ENCODE results near the gene PTPN6. TPM values are rescaled to one million over a fixed set of nuclear protein-coding genes. Genes with fewer than 3 reads are reported as not detected.

PTPN6 gene
- polyA plus RNA-seq, 1 donor from 2014 or later, result not detected

- TF ChIP-seq CTCF (IDR thresholded peaks at IDR 0.05; ENCODE audit: poor library complexity, severe bottlenecking) (no peak), POLR2AphosphoS5 (IDR thresholded peaks at IDR 0.05) (no peak), SMC3 (conservative IDR thresholded peaks at IDR 0.05; ENCODE audit: poor library complexity) (no peak), MXI1 (conservative IDR thresholded peaks at IDR 0.05; ENCODE audit: poor library complexity, severe bottlenecking) (no peak), EZH2 (IDR thresholded peaks at IDR 0.05; ENCODE audit: borderline replicate concordance, insufficient read depth, low read length, poor library complexity, severe bottlenecking) (no peak), TAF1 (IDR thresholded peaks at IDR 0.05; ENCODE audit: low read depth) (no peak), RAD21 (conservative IDR thresholded peaks at IDR 0.05) (no peak), EP300 (conservative IDR thresholded peaks at IDR 0.05; ENCODE audit: poor library complexity, severe bottlenecking) (no peak), REST (IDR thresholded peaks at IDR 0.05; ENCODE audit: borderline replicate concordance) (no peak)
- Histone ChIP-seq H3K27me3 (ENCODE audit: insufficient read depth, low read depth, low read length) (no peaks in the 10 kb centered on the region), H4K20me1 (ENCODE audit: insufficient read depth) (no peaks in the 10 kb centered on the region), H3K27ac (ENCODE audit: low read length) (no peak overlapping the region), H3K9me2 (ENCODE audit: insufficient read depth, low read length) (no peaks in the 10 kb centered on the region), H3K79me2 (replicated peaks; ENCODE audit: insufficient read depth, low read length) (no peaks in the 10 kb centered on the region), H3K4me2 (ENCODE audit: low read length) (no peak overlapping the region), H2AFZ (ENCODE audit: low read depth, low read length) (no peak overlapping the region), H3F3A (ENCODE audit: insufficient read depth, low read length, poor library complexity, severe bottlenecking) (no peaks in the 10 kb centered on the region), H3K9ac (ENCODE audit: low read length) (no peak overlapping the region), H3K36me3 (ENCODE audit: insufficient read depth, low read length) (no peaks in the 10 kb centered on the region), H3K9me3 (ENCODE audit: low read length) (no peaks in the 10 kb centered on the region), H3K4me3 (ENCODE audit: low read length) (no peak overlapping the region)
Measured at GRCh38 chr12:6987956-6988553, 36.9 kb downstream of the PTPN6 start.

- Histone ChIP-seq H3K9ac (ENCODE audit: low read length) (no peak overlapping the region), H3K4me3 (ENCODE audit: low read length) (no peak overlapping the region), H3K36me3 (ENCODE audit: insufficient read depth, low read length) (no peaks in the 10 kb centered on the region), H2AFZ (ENCODE audit: low read depth, low read length) (no peak overlapping the region), H3K4me2 (ENCODE audit: low read length) (no peak overlapping the region), H3K27ac (ENCODE audit: low read length) (no peak overlapping the region), H3K9me3 (ENCODE audit: low read length) (no peaks in the 10 kb centered on the region), H3K79me2 (replicated peaks; ENCODE audit: insufficient read depth, low read length) (no peaks in the 10 kb centered on the region), H3F3A (ENCODE audit: insufficient read depth, low read length, poor library complexity, severe bottlenecking) (no peaks in the 10 kb centered on the region), H3K27me3 (ENCODE audit: insufficient read depth, low read depth, low read length) (no peaks in the 10 kb centered on the region), H3K9me2 (ENCODE audit: insufficient read depth, low read length) (no peaks in the 10 kb centered on the region), H4K20me1 (ENCODE audit: insufficient read depth) (no peaks in the 10 kb centered on the region)
- TF ChIP-seq POLR2AphosphoS5 (IDR thresholded peaks at IDR 0.05), result no peak
Measured at GRCh38 chr12:6996040-6996441, 44.9 kb downstream of the PTPN6 start.
